ENCODE data around the gene ERC1.
A peak's percentile ranks its signal among the peaks of the same experiment; 100 is the strongest.

ERC1 gene

GRCh38 chr12:1201030-1201429 lies 210.0 kb downstream of the ERC1 start:
- H3K9me3 ChIP-seq (ENCODE audit: control extremely low read depth in 1 of 5, control insufficient read depth in 4 of 5, insufficient read depth in 2 of 5, low read depth in 1 of 5, low read length in 4 of 5): peaks cover 2 to 12% (median 4%) of the 10 kb centered on the region in 5 experiments
- WGBS (ENCODE audit: insufficient coverage): no CpG with 5 or more reads among the region's 2 CpGs
- H3K36me3 ChIP-seq (ENCODE audit: control insufficient read depth in 4 of 4, insufficient read depth in 4 of 4, low read length in 3 of 4): peaks cover 4 to 29% (median 9%) of the 10 kb centered on the region in 4 experiments
- H3K4me1 ChIP-seq (ENCODE audit: control extremely low read depth in 1 of 4, control insufficient read depth in 4 of 4, insufficient read depth in 4 of 4, low read length in 3 of 4): peaks cover 5 to 21% (median 15%) of the 10 kb centered on the region in 4 experiments
- no peak overlapping the region for H3K4me3 ChIP-seq (ENCODE audit: control insufficient read depth in 1 of 7, extremely low read depth in 1 of 7, insufficient read depth in 4 of 7, low read depth in 2 of 7, low read length in 6 of 7)
- H3K27ac ChIP-seq (ENCODE audit: insufficient read depth in 1 of 2, low read depth in 1 of 2, low read length in 2 of 2, poor library complexity in 1 of 2, severe bottlenecking in 2 of 2): no peak overlapping the region
- ChIA-PET CTCF (no interaction called here), POLR2A (no interaction called here)
- H3K27me3 ChIP-seq (replicated peaks in 2 of 5; ENCODE audit: control insufficient read depth in 4 of 5, insufficient read depth in 5 of 5, low read length in 4 of 5): no peaks in the 10 kb centered on the region
- no peak for DNase-seq

GRCh38 chr12:1201886-1202285 lies 210.9 kb downstream of the ERC1 start:
- peak in 2 of 3 donors; percentile 24 to 38 for DNase-seq
- Histone ChIP-seq H3K27ac (ENCODE audit: insufficient read depth in 1 of 2, low read depth in 1 of 2, low read length in 2 of 2, poor library complexity in 1 of 2, severe bottlenecking in 2 of 2) (peak overlapping the region in 1 of 2 experiments; percentile 45), H3K4me1 (ENCODE audit: control extremely low read depth in 1 of 4, control insufficient read depth in 4 of 4, insufficient read depth in 4 of 4, low read length in 3 of 4) (peaks cover 5 to 21% (median 15%) of the 10 kb centered on the region in 4 experiments), H3K36me3 (ENCODE audit: control insufficient read depth in 4 of 4, insufficient read depth in 4 of 4, low read length in 3 of 4) (peaks cover 4 to 23% (median 9%) of the 10 kb centered on the region in 4 experiments), H3K9me3 (ENCODE audit: control extremely low read depth in 1 of 5, control insufficient read depth in 4 of 5, insufficient read depth in 2 of 5, low read depth in 1 of 5, low read length in 4 of 5) (peaks cover 2 to 12% (median 4%) of the 10 kb centered on the region in 5 experiments), H3K27me3 (replicated peaks in 2 of 5; ENCODE audit: control insufficient read depth in 4 of 5, insufficient read depth in 5 of 5, low read length in 4 of 5) (no peaks in the 10 kb centered on the region), H3K4me3 (ENCODE audit: control insufficient read depth in 1 of 7, extremely low read depth in 1 of 7, insufficient read depth in 4 of 7, low read depth in 2 of 7, low read length in 6 of 7) (no peak overlapping the region)
- ChIA-PET CTCF (no interaction called here), POLR2A (no interaction called here)
- 80% methylated on average over 1 of the region's 1 CpG for WGBS (ENCODE audit: insufficient coverage)

GRCh38 chr12:1203735-1204019 lies 212.7 kb downstream of the ERC1 start:
- peaks cover 5 to 21% (median 15%) of the 10 kb centered on the region in 4 experiments for H3K4me1 ChIP-seq (ENCODE audit: control extremely low read depth in 1 of 4, control insufficient read depth in 4 of 4, insufficient read depth in 4 of 4, low read length in 3 of 4)
- DNase-seq: no peak
- H3K36me3 ChIP-seq (ENCODE audit: control insufficient read depth in 4 of 4, insufficient read depth in 4 of 4, low read length in 3 of 4): peaks cover under 1 to 5% (median under 1%) of the 10 kb centered on the region in 4 experiments
- H3K27me3 ChIP-seq (replicated peaks in 2 of 5; ENCODE audit: control insufficient read depth in 4 of 5, insufficient read depth in 5 of 5, low read length in 4 of 5): no peaks in the 10 kb centered on the region
- CTCF ChIA-PET: interaction anchor here (0.6 kb wide), 1 partner anchor 86 kb away, joined by 3 read pairs; no protein-coding TSS in a partner anchor
- peaks cover 0 to 3% (median under 1%) of the 10 kb centered on the region in 5 experiments for H3K9me3 ChIP-seq (ENCODE audit: control extremely low read depth in 1 of 5, control insufficient read depth in 4 of 5, insufficient read depth in 2 of 5, low read depth in 1 of 5, low read length in 4 of 5)
- peak overlapping the region in 1 of 2 experiments; percentile 79 for H3K27ac ChIP-seq (ENCODE audit: insufficient read depth in 1 of 2, low read depth in 1 of 2, low read length in 2 of 2, poor library complexity in 1 of 2, severe bottlenecking in 2 of 2)
- no peak overlapping the region for H3K4me3 ChIP-seq (ENCODE audit: control insufficient read depth in 1 of 7, extremely low read depth in 1 of 7, insufficient read depth in 4 of 7, low read depth in 2 of 7, low read length in 6 of 7)
- POLR2A ChIA-PET: no interaction called here

DNA sequence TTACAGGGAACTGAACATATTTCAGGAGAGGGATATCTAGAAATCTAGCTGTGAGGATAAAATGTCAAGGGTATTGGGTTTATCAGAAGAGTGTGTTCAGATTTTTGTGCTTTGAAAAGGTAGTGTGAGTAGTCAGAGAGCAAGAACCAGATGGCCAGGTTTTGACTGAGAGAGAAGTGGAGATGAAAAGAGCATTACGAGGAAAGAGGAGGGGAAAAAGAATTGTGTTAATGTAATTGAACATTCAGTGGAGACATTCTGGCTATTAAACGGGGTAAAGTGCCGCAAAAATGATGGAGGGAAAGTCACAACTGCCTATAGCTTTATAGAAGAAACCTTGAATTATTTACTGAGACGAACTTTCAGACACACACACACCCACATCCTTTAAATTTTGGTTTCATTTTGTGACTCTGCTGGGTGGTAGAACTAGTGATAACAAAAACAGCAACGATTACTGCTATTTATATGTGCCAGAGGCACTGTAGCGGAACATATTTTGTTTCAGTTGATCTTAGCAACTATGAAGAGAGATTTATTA lies 213.6 kb downstream of the ERC1 start:
- Histone ChIP-seq H3K9me3 (ENCODE audit: control extremely low read depth in 1 of 5, control insufficient read depth in 4 of 5, insufficient read depth in 2 of 5, low read depth in 1 of 5, low read length in 4 of 5) (no peaks in the 10 kb centered on the region), H3K4me1 (ENCODE audit: control extremely low read depth in 1 of 4, control insufficient read depth in 4 of 4, insufficient read depth in 4 of 4, low read length in 3 of 4) (peaks cover 5 to 21% (median 15%) of the 10 kb centered on the region in 4 experiments), H3K36me3 (ENCODE audit: control insufficient read depth in 4 of 4, insufficient read depth in 4 of 4, low read length in 3 of 4) (peaks cover 0 to 2% (median under 1%) of the 10 kb centered on the region in 4 experiments), H3K27ac (ENCODE audit: insufficient read depth in 1 of 2, low read depth in 1 of 2, low read length in 2 of 2, poor library complexity in 1 of 2, severe bottlenecking in 2 of 2) (peak overlapping the region; percentile 41 to 79), H3K27me3 (replicated peaks in 2 of 5; ENCODE audit: control insufficient read depth in 4 of 5, insufficient read depth in 5 of 5, low read length in 4 of 5) (no peaks in the 10 kb centered on the region), H3K4me3 (ENCODE audit: control insufficient read depth in 1 of 7, extremely low read depth in 1 of 7, insufficient read depth in 4 of 7, low read depth in 2 of 7, low read length in 6 of 7) (peak overlapping the region in 6 of 7 experiments; percentile 31 to 87 (median 76))
- peak; percentile 21 to 74 (median 65) for DNase-seq
- POLR2A ChIA-PET: no interaction called here
- CTCF ChIA-PET: no interaction called here
- 0% methylated on average over 1 of the region's 6 CpGs for WGBS (ENCODE audit: insufficient coverage)

- Histone ChIP-seq H3K4me3 (ENCODE audit: control insufficient read depth in 1 of 7, extremely low read depth in 1 of 7, insufficient read depth in 4 of 7, low read depth in 2 of 7, low read length in 6 of 7) (no peak overlapping the region), H3K27me3 (replicated peaks in 2 of 5; ENCODE audit: control insufficient read depth in 4 of 5, insufficient read depth in 5 of 5, low read length in 4 of 5) (no peaks in the 10 kb centered on the region), H3K36me3 (ENCODE audit: control insufficient read depth in 4 of 4, insufficient read depth in 4 of 4, low read length in 3 of 4) (peaks cover 0 to 3% (median under 1%) of the 10 kb centered on the region in 4 experiments), H3K9me3 (ENCODE audit: control extremely low read depth in 1 of 5, control insufficient read depth in 4 of 5, insufficient read depth in 2 of 5, low read depth in 1 of 5, low read length in 4 of 5) (no peaks in the 10 kb centered on the region), H3K4me1 (ENCODE audit: control extremely low read depth in 1 of 4, control insufficient read depth in 4 of 4, insufficient read depth in 4 of 4, low read length in 3 of 4) (peaks cover 5 to 21% (median 15%) of the 10 kb centered on the region in 4 experiments), H3K27ac (ENCODE audit: insufficient read depth in 1 of 2, low read depth in 1 of 2, low read length in 2 of 2, poor library complexity in 1 of 2, severe bottlenecking in 2 of 2) (no peak overlapping the region)
- no CpG with 5 or more reads among the region's 4 CpGs for WGBS (ENCODE audit: insufficient coverage)
- DNase-seq: no peak
- CTCF ChIA-PET: interaction anchor here (1.3 kb wide), 1 partner anchor 8 kb away, joined by 4 read pairs; no protein-coding TSS in a partner anchor
- POLR2A ChIA-PET: no interaction called here
These were observed 214.6 kb downstream of the ERC1 start for GRCh38 chr12:1205512-1206060.

DNA sequence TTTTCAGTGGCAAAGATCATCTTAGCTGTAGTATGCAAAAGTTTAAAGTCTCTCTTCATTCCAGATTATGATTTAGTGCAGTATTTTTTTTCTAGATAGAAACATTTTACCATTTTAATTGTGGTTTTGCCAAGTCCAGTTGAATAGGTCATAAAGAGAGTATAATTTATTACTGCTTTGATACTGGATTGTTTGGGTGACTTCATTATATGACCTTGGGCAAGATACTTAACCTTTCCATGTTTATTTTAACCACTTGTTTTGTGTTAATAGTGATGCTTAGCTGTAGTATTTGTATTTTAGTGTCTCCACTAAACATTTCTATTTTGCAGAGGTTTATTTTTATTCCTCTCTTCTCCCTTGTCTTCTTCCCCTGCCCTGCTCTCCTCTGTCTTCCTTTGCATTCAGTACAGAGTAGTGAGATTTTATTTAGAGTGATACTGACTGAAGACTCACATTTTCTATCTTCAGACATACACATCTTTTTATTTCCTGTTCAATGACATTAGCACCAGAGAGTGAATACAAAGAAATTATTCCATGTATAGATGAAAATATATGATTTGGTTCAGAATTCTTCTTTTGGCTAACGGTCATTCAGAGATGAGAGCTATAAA lies 215.2 kb downstream of the ERC1 start:
- H3K27me3 ChIP-seq (replicated peaks in 2 of 5; ENCODE audit: control insufficient read depth in 4 of 5, insufficient read depth in 5 of 5, low read length in 4 of 5): no peaks in the 10 kb centered on the region
- peaks cover 5 to 21% (median 15%) of the 10 kb centered on the region in 4 experiments for H3K4me1 ChIP-seq (ENCODE audit: control extremely low read depth in 1 of 4, control insufficient read depth in 4 of 4, insufficient read depth in 4 of 4, low read length in 3 of 4)
- WGBS (ENCODE audit: insufficient coverage): no CpG with 5 or more reads among the region's 1 CpG
- no peak for DNase-seq
- no peak overlapping the region for H3K4me3 ChIP-seq (ENCODE audit: control insufficient read depth in 1 of 7, extremely low read depth in 1 of 7, insufficient read depth in 4 of 7, low read depth in 2 of 7, low read length in 6 of 7)
- H3K36me3 ChIP-seq (ENCODE audit: control insufficient read depth in 4 of 4, insufficient read depth in 4 of 4, low read length in 3 of 4): peaks cover 0 to 3% (median under 1%) of the 10 kb centered on the region in 4 experiments
- CTCF ChIA-PET: interaction anchor here (1.0 to 1.3 kb wide), 2 partner anchors 9 to 14 kb away, joined by 3 to 4 read pairs; no protein-coding TSS in a partner anchor
- H3K9me3 ChIP-seq (ENCODE audit: control extremely low read depth in 1 of 5, control insufficient read depth in 4 of 5, insufficient read depth in 2 of 5, low read depth in 1 of 5, low read length in 4 of 5): no peaks in the 10 kb centered on the region
- POLR2A ChIA-PET: no interaction called here
- H3K27ac ChIP-seq (ENCODE audit: insufficient read depth in 1 of 2, low read depth in 1 of 2, low read length in 2 of 2, poor library complexity in 1 of 2, severe bottlenecking in 2 of 2): no peak overlapping the region

DNA sequence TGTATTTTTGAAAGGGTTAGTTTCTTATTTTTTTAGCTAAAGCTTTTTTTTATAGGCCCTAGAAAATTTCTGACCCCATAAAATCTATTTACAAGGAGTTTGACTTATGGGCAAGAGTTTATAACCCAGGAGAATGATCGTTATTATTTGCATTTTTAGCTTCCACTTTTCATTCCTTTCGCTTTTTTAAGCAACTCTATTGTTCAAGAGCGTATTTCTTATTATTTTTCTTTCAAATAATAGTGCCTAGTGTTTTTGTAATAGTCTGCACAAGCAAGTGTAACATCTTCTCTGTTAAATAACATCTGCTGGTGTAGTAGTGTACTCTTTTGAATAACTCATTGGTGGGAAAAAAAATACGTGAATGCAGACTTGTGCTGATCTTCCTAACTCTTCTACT lies 216.3 kb downstream of the ERC1 start:
- Histone ChIP-seq H3K4me3 (ENCODE audit: control insufficient read depth in 1 of 7, extremely low read depth in 1 of 7, insufficient read depth in 4 of 7, low read depth in 2 of 7, low read length in 6 of 7) (no peak overlapping the region), H3K27me3 (replicated peaks in 2 of 5; ENCODE audit: control insufficient read depth in 4 of 5, insufficient read depth in 5 of 5, low read length in 4 of 5) (no peaks in the 10 kb centered on the region), H3K9me3 (ENCODE audit: control extremely low read depth in 1 of 5, control insufficient read depth in 4 of 5, insufficient read depth in 2 of 5, low read depth in 1 of 5, low read length in 4 of 5) (no peaks in the 10 kb centered on the region), H3K36me3 (ENCODE audit: control insufficient read depth in 4 of 4, insufficient read depth in 4 of 4, low read length in 3 of 4) (peaks cover 0 to 3% (median under 1%) of the 10 kb centered on the region in 4 experiments), H3K4me1 (ENCODE audit: control extremely low read depth in 1 of 4, control insufficient read depth in 4 of 4, insufficient read depth in 4 of 4, low read length in 3 of 4) (peaks cover 0 to 16% (median 10%) of the 10 kb centered on the region in 4 experiments), H3K27ac (ENCODE audit: insufficient read depth in 1 of 2, low read depth in 1 of 2, low read length in 2 of 2, poor library complexity in 1 of 2, severe bottlenecking in 2 of 2) (no peak overlapping the region)
- ChIA-PET POLR2A (no interaction called here), CTCF (interaction anchor here (1.0 kb wide), 1 partner anchor 15 kb away, joined by 3 read pairs; no protein-coding TSS in a partner anchor)
- WGBS (ENCODE audit: insufficient coverage): 83% methylated on average over 1 of the region's 4 CpGs
- DNase-seq: no peak

Data from common myeloid progenitor, CD34-positive (primary cell).